Measurements from ENCODE around the gene DHODH.

DNA sequence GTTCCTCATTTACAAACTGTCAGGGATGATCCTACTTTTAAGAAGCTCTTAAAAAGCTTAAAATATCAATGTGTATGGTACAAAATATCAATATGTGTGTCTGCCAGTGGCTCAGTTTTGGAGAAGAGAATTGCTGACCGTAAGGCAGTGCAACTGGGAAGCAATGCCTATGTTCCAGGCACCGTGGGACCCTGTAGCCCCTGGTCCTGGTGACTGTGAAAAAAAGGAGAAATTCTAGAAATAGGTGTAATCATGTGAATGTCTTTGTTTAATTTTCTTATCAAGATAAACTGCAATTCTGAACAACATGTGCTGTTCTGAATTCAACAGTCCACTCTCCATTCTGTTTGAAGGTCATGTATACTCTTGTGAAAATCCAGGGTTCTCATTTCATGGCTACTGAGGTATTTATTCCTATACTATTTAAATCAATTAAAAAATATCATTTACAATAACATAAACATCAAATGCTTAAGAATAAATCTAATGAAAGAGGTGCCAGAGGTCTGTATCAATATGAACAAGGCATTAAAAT, 36.3 kb downstream of the DHODH start:
- TF ChIP-seq TAF1 (IDR thresholded peaks at IDR 0.05; ENCODE audit: borderline replicate concordance, insufficient read depth, low read length) (no peak), POLR2AphosphoS5 (IDR thresholded peaks at IDR 0.05; ENCODE audit: low read depth, low read length) (no peak), SIN3A (IDR thresholded peaks at IDR 0.05; ENCODE audit: borderline replicate concordance, insufficient read depth, low read length) (no peak)
- TF ChIP-seq, protein P1, sequence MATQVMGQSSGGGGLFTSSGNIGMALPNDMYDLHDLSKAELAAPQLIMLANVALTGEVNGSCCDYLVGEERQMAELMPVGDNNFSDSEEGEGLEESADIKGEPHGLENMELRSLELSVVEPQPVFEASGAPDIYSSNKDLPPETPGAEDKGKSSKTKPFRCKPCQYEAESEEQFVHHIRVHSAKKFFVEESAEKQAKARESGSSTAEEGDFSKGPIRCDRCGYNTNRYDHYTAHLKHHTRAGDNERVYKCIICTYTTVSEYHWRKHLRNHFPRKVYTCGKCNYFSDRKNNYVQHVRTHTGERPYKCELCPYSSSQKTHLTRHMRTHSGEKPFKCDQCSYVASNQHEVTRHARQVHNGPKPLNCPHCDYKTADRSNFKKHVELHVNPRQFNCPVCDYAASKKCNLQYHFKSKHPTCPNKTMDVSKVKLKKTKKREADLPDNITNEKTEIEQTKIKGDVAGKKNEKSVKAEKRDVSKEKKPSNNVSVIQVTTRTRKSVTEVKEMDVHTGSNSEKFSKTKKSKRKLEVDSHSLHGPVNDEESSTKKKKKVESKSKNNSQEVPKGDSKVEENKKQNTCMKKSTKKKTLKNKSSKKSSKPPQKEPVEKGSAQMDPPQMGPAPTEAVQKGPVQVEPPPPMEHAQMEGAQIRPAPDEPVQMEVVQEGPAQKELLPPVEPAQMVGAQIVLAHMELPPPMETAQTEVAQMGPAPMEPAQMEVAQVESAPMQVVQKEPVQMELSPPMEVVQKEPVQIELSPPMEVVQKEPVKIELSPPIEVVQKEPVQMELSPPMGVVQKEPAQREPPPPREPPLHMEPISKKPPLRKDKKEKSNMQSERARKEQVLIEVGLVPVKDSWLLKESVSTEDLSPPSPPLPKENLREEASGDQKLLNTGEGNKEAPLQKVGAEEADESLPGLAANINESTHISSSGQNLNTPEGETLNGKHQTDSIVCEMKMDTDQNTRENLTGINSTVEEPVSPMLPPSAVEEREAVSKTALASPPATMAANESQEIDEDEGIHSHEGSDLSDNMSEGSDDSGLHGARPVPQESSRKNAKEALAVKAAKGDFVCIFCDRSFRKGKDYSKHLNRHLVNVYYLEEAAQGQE (IDR thresholded peaks at IDR 0.05; ENCODE audit: insufficient read depth in 1 of 2, low read depth in 2 of 2, low read length in 2 of 2): no peak
